Upper lobe of left lung (tissue), 6 donors: ENCODE results near the gene CTNNB1. TPM values are rescaled to one million over a fixed set of nuclear protein-coding genes. Genes with fewer than 3 reads are reported as not detected.

Experiments
- ATAC-seq, 2 donors: fragments of 200-7000 bp; cut with Tn5 transposase; one replicate each; pipeline ENCODE4 v1.9.1; 2022; ENCODE audit warnings: mild to moderate bottlenecking in 2 of 2, moderate library complexity in 2 of 2; ENCODE audit not compliant: low FRiP score in 2 of 2
- DNase-seq, 2 donors: peaks; one replicate each; pipeline ENCODE4 v3.0.0-alpha.2; 2019 to 2020
- H3K27ac ChIP-seq, 4 donors: fragments of 200-600 bp; sonication (generic); one replicate each; pipeline ENCODE4 v1.5.1; 2016 to 2019
- H3K27me3 ChIP-seq, 4 donors: fragments of 200-600 bp; sonication (generic); one replicate each; pipeline ENCODE4 v1.5.1; 2017 to 2019
- H3K36me3 ChIP-seq, 4 donors: fragments of 200-600 bp; sonication (generic); one replicate each; pipeline ENCODE4 v1.5.1; 2016 to 2019
- H3K4me1 ChIP-seq, 4 donors: fragments of 200-600 bp; sonication (generic); one replicate each; pipeline ENCODE4 v1.5.1; 2018 to 2019
- H3K4me3 ChIP-seq, 4 donors: fragments of 200-600 bp; sonication (generic); one replicate each; pipeline ENCODE4 v1.5.1; 2017 to 2019; ENCODE audit warnings: mild to moderate bottlenecking in 2 of 4, moderate library complexity in 1 of 4
- H3K9me3 ChIP-seq, 4 donors: fragments of 200-600 bp; sonication (generic); one replicate each; pipeline ENCODE4 v1.5.1; 2018 to 2019
- CTCF ChIP-seq, 6 experiments: fragments of 450-650 bp in 4 of 6; fragments of 200-600 bp in 2 of 6; sonication (generic) in 2 of 6; IDR thresholded peaks; one replicate each; pipeline ENCODE4 v1.5.1; 2016 to 2019; ENCODE audit warnings: antibody characterized with exemption in 6 of 6
- EP300 ChIP-seq, 4 donors: sonication (generic); formaldehyde crosslinking; IDR thresholded peaks; one replicate each; pipeline ENCODE4 v1.5.1; 2017; ENCODE audit warnings: antibody characterized with exemption in 4 of 4, control low read depth in 2 of 4
- POLR2A ChIP-seq, 4 donors: fragments of 450-650 bp; IDR thresholded peaks; one replicate each; pipeline ENCODE4 v1.5.1; 2016 to 2017; ENCODE audit warnings: antibody characterized with exemption in 4 of 4, mild to moderate bottlenecking in 2 of 4
- POLR2AphosphoS5 ChIP-seq, 2 donors: sonication (generic); formaldehyde crosslinking; IDR thresholded peaks; one replicate each; pipeline ENCODE4 v1.5.1; 2017; ENCODE audit warnings: antibody characterized with exemption in 2 of 2
- WGBS, 2 donors: methylation state at CpG; one replicate each; pipeline ENCODE4 v1.1.5; 2017 to 2018; 5-methylcytosine and 5-hydroxymethylcytosine counted together
- total RNA-seq, 6 donors: library from RNA; depleted of rRNA in 4 of 6; stranded (reverse); fragments of >200 nt in 4 of 6; gene quantifications; one replicate each; pipeline versions ENCODE4 v1.1.0 to v1.2.1, GENCODE V29; 2016 to 2021
- donor health status: DM: no; HTN: no; CAD: no; lungs with moderate emphysema.
- donor health status: DM: no; HTN: yes; CAD: no; lungs with severe emphysema.

Gene CTNNB1
- total RNA-seq, 6 donors from 2014 or later = 332 to 776 (median 412) TPM

DNA sequence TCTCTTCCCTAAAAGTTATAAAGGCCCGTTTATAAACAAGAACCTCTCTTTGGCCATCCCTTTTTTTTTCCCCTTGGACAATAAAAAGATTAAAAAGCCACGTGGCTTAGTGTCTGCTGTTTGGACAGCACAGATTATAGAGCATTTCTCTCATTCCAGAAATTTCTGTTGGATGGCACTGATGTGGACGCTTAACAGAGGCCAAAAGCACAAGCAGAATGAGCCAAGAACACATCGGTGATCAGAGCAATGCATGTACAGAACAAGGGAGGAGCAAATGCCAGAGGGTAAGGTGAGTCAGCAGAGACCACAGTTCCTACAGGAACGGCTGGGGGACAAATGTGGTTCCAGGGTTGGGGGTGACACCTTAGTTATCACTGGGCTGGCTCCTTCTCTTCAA, 30.3 kb upstream of the CTNNB1 start:
- DNase-seq (no peak), ATAC-seq (no peak)
- no peaks in the 10 kb centered on the region for H3K36me3 ChIP-seq
- TF ChIP-seq CTCF (IDR thresholded peaks at IDR 0.05) (no peak), EP300 (IDR thresholded peaks at IDR 0.05) (no peak), POLR2A (IDR thresholded peaks at IDR 0.05) (no peak), POLR2AphosphoS5 (IDR thresholded peaks at IDR 0.05) (no peak)
- no peak overlapping the region for H3K27ac ChIP-seq
- H3K4me3 ChIP-seq = no peak overlapping the region
- no peaks in the 10 kb centered on the region for H3K4me1 ChIP-seq
- 60 to 77% methylated on average over 5 of the region's 5 CpGs for WGBS, 2 donors
- H3K27me3 ChIP-seq = no peaks in the 10 kb centered on the region
- no peaks in the 10 kb centered on the region for H3K9me3 ChIP-seq

DNA sequence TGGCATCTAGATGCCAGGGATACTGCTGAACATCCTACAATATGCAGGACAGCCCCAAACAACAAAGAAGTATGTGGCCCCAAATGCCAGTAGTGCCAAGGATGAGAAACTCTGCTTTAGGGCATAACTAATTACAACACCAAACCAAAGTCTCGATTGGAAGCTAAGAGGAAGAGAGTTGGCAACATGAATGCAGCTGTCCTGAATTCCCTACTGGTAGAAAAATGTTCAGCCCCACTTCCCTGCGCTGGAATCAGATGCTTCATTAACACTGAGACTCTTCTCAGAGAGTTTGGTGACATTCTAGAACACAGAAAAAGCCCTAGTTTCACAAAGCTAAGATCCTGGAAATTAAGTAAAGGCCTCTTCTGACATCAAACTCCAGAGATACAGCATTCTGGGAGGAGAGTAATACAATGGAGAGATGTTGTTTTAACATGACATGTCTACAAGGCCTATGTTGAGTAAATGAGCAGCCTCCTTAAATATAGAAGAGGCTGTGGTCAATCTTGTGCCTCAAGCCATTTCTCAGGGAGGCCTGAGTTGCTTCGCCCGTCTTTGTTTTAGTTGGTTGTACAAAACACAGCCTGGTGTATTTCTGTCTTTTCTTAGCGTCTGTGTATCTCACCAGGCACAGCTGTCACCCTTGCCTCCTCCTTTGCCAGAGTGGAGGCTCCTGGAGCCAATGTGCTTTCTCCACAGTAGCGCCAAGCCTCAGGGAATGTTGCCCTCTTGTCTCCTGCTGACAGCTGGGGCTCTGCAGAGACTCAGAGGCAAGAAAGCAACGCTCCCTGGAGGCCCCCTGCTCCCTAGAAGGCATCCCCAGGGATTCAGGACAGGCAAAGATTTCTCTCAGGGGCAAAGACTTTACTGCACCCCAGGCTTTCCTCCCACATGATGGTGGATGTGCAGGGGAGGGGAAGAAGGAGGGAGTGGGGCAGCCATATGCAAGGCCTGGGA, 25.1 kb upstream of the CTNNB1 start:
- 92 to 94% methylated on average over 7 of the region's 7 CpGs for WGBS, 2 donors
- ATAC-seq (no peak), DNase-seq (no peak)
- H3K4me1 ChIP-seq = no peaks in the 10 kb centered on the region
- H3K27me3 ChIP-seq = no peaks in the 10 kb centered on the region
- TF ChIP-seq CTCF (IDR thresholded peaks at IDR 0.05) = no peak
- TF ChIP-seq POLR2AphosphoS5 (IDR thresholded peaks at IDR 0.05) = no peak
- no peak for TF ChIP-seq POLR2A (IDR thresholded peaks at IDR 0.05)
- no peak for TF ChIP-seq EP300 (IDR thresholded peaks at IDR 0.05)
- H3K36me3 ChIP-seq = no peaks in the 10 kb centered on the region
- H3K9me3 ChIP-seq = no peaks in the 10 kb centered on the region
- H3K27ac ChIP-seq = no peak overlapping the region
- no peak overlapping the region for H3K4me3 ChIP-seq

GRCh38 chr3:41175365-41175764, 23.9 kb upstream of the CTNNB1 start:
- H3K36me3 ChIP-seq = no peaks in the 10 kb centered on the region
- TF ChIP-seq EP300 (IDR thresholded peaks at IDR 0.05) (no peak), POLR2AphosphoS5 (IDR thresholded peaks at IDR 0.05) (no peak), CTCF (IDR thresholded peaks at IDR 0.05) (no peak), POLR2A (IDR thresholded peaks at IDR 0.05) (no peak)
- H3K27ac ChIP-seq = no peak overlapping the region
- no peak overlapping the region for H3K4me3 ChIP-seq
- WGBS, 2 donors = 80 to 85% methylated on average over 1 of the region's 1 CpG
- DNase-seq (no peak), ATAC-seq (no peak)
- no peaks in the 10 kb centered on the region for H3K27me3 ChIP-seq
- no peaks in the 10 kb centered on the region for H3K9me3 ChIP-seq
- no peaks in the 10 kb centered on the region for H3K4me1 ChIP-seq

DNA sequence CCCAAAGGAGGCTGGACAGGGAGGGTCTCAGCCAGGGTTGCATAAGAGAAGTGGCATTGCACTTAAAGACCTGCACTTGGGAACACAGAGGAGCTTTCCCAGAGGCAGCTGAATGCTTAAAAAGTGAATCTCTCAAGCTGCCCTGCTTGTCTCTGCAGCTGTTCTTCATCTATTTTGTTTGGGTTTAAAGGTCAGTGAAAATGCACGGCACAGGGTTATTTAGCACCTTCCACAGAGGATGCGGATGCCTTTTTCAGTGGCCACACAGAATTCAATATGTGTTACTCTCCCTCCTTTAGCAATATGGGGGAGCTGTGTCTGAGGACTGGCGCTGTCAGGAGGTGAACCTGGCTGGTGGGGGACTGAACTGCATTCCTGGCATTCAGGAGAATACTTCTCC, 22.7 kb upstream of the CTNNB1 start:
- 68 to 81% methylated on average over 3 of the region's 3 CpGs for WGBS, 2 donors

DNA sequence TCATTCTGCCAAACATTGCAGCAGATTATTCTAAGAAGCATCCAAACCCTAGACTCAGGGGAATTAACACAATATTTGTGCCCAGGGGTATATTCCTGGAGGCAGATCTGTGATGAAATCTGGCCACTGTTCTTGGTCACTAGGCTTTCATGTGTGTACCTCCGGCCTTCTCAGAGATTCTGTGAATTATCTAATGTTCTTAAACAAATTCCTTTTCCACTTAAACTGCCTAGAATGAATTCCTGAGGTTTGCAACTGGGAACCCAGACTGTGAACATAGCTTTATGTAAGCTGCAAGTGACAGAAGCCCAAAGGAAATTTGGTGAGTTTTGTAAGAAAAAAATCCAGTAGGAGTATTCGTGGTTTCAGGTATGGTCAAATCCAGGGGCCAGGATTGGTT, 20.7 kb upstream of the CTNNB1 start:
- no peak for ATAC-seq

More for the DNA sequence above, 22.7 kb upstream of the CTNNB1 start:
- no peak overlapping the region for H3K27ac ChIP-seq
- H3K4me1 ChIP-seq = no peaks in the 10 kb centered on the region
- no peak for DNase-seq
- H3K27me3 ChIP-seq = no peaks in the 10 kb centered on the region
- ATAC-seq = no peak
- TF ChIP-seq POLR2AphosphoS5 (IDR thresholded peaks at IDR 0.05) = no peak
- no peaks in the 10 kb centered on the region for H3K36me3 ChIP-seq
- no peaks in the 10 kb centered on the region for H3K9me3 ChIP-seq
- H3K4me3 ChIP-seq = no peak overlapping the region

More for the DNA sequence above, 20.7 kb upstream of the CTNNB1 start:
- H3K27ac ChIP-seq = no peak overlapping the region
- H3K27me3 ChIP-seq = no peaks in the 10 kb centered on the region
- no peaks in the 10 kb centered on the region for H3K36me3 ChIP-seq
- no peaks in the 10 kb centered on the region for H3K9me3 ChIP-seq
- no peaks in the 10 kb centered on the region for H3K4me1 ChIP-seq
- H3K4me3 ChIP-seq = no peak overlapping the region
- no peak for TF ChIP-seq POLR2AphosphoS5 (IDR thresholded peaks at IDR 0.05)
- TF ChIP-seq EP300 (IDR thresholded peaks at IDR 0.05) = no peak
- TF ChIP-seq POLR2A (IDR thresholded peaks at IDR 0.05) = no peak
- no peak for TF ChIP-seq CTCF (IDR thresholded peaks at IDR 0.05)
- DNase-seq = no peak
- WGBS, 2 donors = 77 to 92% methylated on average over 2 of the region's 2 CpGs
